GM18502 (cell line): ENCODE measurements around the gene TCIRG1.

Source experiments
- ATAC-seq: cut with Tn5 transposase; IDR thresholded peaks from one replicate; pipeline ENCODE4 v1.9.1; 2021; ENCODE audit warnings: mild to moderate bottlenecking; ENCODE audit not compliant: unreplicated experiment, poor library complexity

The TCIRG1 gene

DNA sequence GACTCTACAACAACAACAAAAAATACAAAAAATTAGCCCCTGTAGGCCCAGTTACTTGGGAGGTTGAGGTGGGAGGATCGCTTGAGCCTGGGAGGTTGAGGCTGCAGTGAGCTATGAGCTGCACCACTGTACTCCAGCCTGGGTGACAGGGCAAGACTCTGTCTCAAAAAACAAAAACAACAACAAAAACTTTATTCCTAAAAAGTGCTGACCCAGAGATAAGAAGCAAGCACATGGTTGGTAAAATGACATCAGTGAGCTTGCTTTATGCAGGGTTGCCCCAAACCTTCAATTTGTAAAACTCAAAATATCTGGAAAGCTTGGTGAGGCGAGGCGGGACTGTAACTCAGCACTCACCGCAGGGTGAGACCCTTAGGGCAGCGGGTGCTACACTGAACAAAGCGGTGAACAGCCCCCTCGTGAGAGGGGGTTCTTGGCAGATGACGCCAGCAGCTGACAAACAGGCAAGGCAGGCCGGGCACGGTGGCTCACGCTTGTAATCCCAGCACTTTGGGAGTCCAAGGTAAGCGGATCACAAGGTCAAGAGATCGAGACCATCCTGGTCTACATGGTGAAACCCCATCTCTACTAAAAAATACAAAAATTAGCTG lies 3.5 kb upstream of the TCIRG1 start:
- no peak for ATAC-seq

DNA sequence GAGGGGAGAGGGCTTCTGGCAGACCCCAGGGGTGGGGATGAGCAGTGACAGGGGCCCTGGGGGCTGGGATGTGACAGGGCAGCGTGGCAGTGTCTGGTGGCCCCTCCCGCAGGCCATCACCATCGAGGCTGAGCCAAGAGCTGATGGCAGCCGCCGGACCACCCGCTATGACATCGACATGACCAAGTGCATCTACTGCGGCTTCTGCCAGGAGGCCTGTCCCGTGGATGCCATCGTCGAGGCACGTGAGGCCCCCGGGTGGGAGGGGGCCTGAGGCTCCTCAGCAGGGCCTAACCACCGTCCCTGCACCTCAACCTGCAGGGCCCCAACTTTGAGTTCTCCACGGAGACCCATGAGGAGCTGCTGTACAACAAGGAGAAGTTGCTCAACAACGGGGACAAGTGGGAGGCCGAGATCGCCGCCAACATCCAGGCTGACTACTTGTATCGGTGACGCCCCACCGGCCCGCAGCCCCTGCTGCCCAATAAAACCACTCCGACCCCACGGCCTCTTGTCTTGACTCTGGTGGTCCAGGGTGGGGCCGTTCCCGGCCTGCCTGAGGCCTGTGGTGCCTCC lies 2.6 kb upstream of the TCIRG1 start:
- ATAC-seq = no peak

DNA sequence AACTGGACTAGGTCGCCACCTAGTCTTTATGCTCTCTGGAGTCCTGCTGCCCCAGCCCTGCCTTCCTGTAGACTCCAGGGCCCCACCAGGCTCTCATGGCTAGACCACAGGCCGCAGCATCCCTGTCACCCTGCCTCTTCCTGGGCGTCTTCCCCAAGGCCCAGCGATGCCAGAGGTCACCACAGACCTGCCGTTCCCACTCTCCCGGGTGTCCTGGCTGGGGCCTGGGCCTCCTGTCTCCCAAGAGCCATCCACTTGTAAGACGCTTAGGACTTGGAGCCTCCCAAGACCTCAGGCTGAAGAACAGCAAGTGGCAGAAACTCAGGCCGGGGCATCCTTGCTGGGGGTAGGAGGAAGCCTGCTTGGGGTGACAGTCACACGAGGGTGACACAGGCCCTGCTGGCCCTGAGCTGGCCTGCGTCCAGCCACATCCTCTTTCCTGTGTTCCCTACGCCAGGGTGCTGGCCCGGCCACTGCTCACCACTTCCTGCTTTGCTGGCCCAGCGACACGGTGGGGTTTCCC lies 2.0 kb upstream of the TCIRG1 start:
- ATAC-seq = no peak

DNA sequence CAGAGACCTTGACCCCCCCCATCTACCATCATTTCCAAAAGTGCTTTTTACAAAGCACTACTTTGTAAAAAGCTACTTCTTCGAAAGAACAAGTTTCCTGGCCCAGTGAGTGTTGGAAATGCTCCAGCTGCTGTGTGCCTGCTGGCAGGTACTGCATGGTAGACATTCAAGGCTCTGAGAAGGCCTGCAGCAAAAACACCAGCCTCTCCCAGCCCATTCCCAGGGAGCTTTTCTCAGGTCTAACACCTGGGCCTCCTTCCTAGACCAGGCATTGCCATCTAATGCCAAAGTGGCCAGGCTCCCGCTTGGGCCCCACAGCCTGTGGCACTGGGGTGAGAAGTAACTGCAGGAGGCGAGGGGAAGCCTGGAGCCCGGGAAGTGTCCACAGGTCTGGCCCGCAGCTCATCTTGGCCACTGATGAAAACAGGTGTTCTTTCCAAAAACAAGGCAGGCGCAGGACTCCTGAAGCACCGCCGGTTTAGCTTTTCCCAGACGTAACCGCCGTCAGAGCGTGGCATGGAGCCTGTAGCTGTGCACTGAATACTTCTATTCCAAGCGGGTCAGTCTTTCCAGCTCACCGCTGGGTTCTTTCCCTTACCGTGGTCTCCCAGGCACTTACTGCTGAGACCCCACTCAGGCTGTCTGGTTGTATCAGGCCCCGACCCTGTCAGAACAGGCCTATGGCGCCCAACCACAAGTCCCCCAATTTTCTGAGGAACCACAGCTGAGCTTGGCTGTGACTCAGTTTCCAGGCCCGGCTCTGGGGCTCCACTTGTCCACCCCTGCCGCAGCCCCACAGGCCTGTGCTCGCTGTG lies 1.2 kb upstream of the TCIRG1 start:
- no peak for ATAC-seq

DNA sequence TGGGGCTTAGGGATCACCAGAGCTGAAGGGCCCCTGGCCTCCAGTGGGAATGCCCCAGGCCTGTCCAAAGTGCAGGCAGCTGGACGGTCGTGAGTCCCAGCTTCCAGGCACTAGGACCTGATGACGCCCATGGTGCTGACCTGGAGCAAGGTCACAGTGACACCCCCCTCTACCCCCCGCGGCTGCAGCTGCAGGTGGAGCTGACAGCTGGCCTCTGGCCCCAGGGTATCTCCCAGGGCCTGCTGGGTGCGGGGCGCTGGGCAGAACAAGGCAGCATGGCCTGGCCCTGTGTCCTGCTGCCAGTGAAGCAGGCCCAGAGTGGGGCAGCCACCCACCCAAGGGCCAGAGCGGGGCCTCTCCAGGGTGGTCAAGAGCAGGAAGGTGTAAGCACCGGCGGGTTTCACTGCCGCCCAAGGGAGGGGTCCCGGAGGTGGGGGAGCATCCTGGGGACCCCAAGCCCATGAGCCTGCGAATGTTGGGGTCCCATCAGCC lies 553 bp upstream of the TCIRG1 start:
- ATAC-seq = no peak

DNA sequence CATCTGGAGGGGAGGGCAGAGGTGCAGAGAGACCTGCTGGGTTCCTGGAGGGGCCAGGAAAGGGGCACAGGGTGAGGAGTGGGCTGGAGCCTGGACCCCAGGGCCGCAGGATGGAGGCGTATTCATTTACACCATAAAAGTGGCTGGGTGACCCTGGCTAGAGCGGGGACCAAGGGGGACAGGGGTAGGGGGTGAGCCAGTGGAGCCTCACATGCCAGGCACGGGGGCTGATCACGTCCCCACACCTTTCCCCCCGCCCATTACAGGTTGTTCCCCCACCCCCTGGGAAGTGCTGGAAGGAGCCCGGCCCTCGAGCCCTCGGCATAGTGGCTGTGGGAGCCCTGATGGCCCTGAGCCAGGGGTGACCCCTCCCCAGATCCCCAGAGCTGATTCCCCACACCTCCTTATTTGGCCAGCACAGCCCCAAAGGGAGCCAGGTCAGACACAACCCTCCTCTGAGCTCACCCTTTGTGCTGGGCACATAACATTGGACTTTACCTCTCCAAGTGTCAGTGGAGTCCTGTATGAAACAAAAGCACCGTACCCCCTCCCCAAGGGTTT lies 781 bp downstream of the TCIRG1 start:
- peak; percentile 2 for ATAC-seq

DNA sequence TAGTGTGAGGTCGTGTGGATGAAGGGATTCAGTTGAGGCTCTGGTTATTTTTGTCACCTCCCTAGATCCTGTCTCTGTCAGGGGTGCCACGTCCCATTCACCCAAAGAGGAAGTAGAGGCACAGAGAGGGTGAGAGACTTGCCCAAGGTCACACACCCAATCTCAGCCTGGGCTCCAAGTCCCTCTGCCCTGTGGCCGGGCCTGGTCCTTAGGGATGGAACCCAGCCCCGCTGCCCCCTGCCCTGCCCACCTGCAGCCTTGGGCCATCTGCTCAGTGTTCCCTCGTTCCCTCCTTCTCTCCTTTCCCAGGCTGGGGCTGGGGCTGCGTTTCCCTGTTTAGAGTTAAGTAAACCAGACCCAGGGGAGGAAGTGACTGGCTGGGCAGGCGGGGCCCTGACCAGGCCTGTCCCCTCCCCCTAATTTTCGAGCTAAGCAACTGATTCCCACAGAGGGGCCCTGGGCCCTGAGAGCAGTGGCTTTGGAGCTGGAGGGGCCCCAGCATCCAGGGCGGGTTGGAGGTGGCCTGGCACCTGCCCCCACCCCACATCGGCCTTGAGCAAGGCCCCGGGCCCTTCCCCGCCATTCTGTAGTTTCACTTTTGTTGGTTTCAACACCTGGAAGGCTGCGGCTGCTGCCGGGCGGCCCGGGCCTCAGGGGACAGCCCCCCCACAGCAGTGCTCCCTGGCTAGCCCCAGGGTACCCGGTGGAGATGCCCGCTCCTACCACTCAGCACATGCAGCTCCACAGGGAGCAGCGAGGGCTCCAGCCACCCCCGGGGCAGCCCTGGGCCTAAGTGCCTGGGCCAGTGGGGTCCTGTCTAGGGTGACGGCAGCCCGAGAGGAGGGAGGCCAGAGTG lies 1.5 kb downstream of the TCIRG1 start:
- peak; percentile 36 for ATAC-seq

DNA sequence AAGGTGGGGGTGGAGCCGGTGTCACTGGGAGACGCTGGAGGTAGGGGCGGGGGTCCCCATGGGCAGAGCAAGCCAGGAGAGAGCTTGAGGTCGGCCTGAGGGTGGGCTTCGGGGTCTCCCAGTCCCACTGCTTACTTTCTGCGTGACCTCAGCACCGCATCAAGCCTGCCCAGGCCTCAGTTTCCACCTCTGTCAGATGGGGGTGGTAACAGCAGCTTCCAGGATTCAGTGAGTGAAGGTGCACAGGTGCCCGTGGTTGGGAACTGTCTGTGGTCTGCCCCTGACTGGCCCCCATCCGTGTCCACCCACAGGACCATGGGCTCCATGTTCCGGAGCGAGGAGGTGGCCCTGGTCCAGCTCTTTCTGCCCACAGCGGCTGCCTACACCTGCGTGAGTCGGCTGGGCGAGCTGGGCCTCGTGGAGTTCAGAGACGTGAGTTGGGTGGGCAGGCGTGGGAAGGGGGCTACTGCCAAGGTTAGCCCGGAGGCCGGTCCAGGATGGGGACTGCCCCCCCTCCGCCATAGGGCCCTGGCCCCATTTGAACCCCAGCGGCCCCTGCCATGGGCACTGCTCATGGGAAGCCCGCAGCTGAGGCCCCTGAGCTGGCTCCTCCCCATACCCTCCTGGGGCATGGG lies 2.2 kb downstream of the TCIRG1 start:
- ATAC-seq = no peak

DNA sequence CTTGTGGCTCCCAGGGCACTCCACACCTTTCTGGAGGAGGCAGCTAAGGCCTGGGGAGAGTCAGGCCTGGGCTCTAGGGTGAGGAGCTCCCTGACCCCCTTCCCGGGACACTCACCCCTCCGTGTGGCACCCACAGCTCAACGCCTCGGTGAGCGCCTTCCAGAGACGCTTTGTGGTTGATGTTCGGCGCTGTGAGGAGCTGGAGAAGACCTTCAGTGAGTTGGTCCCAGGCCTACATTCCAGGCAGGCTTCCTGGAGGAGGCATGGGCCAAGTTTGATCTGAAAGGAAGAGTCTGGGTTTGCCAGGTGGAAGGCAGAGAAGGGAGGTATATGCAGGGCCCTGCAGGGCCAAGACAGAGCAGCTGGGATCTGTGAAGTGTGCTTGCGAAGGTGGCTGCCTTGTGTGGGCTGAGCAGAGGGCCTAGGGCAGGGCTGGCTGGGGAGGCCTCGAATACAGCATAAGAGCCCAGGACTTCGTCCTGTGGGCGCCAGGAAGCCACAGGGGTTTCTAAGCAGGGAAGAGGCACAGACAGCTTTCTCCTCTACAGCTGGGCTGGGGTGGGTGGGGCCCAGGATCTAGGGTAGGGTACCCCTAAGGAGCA lies 2.9 kb downstream of the TCIRG1 start:
- ATAC-seq = no peak

DNA sequence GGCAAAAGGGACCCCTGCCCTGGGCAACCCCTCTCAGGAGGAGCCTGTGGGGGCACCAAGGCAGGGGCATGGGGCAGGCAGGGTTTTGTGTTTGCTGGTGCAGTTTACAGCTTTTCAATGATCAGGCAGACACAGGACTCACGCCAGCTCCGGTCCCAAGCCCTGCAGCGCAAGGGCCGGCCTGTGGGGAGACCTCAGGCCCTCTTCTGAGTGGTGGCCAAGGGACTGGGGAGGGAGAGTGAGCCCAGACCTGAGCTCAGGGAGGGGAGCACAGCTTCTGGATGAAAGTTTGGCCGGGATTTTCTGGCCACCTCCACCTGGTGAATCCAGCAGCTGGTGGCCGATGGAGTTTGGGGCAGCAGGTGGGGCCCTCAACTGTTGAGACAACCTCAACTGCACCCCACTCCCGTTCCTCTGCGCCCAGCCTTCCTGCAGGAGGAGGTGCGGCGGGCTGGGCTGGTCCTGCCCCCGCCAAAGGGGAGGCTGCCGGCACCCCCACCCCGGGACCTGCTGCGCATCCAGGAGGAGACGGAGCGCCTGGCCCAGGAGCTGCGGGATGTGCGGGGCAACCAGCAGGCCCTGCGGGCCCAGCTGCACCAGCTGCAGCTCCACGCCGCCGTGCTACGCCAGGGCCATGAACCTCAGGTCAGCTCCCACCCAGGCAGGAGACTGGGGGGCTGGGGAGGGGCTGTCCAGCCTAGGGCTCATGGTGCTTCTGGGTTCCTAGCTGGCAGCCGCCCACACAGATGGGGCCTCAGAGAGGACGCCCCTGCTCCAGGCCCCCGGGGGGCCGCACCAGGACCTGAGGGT lies 3.6 kb downstream of the TCIRG1 start:
- no peak for ATAC-seq

DNA sequence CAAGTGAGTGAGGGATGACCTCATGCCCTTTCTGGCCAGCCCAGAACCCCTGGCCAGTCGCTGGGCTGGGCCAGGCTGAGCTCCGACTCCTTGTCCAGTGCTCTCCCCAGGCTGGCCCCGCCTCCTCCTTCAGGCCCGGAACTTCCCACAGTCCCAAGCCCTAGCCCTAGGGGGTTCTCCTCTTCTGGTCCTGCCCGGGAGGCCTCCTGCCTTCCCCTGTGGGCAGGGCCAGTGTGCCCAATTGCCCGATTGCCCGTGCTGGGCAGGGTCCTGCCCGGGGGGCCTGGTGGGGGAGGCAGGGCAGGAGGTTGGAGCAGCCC lies 4.2 kb downstream of the TCIRG1 start:
- ATAC-seq = no peak

DNA sequence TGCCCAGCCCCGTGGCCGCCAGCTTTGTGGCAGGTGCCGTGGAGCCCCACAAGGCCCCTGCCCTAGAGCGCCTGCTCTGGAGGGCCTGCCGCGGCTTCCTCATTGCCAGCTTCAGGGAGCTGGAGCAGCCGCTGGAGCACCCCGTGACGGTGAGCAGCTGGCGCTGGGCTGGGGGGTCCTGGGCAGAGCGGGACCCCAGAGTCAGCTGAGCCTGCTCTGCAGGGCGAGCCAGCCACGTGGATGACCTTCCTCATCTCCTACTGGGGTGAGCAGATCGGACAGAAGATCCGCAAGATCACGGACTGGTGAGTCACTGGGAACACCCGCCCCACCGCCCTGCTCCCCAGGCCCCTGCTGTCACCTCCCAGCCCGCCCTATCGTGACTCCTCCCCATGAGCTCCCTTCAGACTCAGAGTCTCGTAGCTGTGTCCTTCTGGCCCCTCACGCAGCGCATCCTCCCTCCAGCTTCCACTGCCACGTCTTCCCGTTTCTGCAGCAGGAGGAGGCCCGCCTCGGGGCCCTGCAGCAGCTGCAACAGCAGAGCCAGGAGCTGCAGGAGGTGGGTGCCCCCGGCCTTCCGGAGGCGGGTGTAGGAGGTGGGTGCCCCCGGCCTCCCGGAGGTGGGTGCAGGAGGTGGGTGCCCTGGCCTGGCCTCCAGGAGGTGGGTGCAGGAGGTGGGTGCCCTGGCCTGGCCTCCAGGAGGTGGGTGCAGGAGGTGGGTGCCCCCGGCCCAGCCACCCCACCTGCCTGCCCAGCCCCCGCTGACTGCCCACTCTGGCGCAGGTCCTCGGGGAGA lies 4.7 kb downstream of the TCIRG1 start:
- ATAC-seq = no peak

DNA sequence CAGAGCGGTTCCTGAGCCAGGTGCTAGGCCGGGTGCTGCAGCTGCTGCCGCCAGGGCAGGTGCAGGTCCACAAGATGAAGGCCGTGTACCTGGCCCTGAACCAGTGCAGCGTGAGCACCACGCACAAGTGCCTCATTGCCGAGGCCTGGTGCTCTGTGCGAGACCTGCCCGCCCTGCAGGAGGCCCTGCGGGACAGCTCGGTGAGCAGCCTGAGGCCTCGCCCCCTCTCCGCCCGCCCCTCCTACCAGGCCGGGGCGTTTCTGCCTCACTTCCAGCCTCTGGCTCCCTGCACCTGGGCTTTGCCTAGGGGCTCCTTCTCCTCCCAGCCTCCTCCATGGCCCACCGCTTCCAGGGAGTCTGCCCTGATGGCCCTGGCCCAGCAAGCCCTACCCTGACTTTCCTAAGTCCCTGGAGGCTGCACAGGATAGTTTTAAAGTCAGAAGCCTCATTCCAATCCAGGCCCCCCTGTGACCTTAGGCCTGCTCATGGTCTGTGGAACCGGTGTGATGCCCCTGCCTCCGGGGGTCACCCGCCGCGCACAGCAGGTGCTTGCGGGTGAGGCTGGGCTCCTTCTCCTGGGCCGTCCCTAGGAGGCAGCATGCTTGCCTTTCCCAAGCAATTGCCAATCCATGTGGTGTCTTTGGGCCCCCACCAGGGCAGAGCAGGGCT lies 5.5 kb downstream of the TCIRG1 start:
- no peak for ATAC-seq

DNA sequence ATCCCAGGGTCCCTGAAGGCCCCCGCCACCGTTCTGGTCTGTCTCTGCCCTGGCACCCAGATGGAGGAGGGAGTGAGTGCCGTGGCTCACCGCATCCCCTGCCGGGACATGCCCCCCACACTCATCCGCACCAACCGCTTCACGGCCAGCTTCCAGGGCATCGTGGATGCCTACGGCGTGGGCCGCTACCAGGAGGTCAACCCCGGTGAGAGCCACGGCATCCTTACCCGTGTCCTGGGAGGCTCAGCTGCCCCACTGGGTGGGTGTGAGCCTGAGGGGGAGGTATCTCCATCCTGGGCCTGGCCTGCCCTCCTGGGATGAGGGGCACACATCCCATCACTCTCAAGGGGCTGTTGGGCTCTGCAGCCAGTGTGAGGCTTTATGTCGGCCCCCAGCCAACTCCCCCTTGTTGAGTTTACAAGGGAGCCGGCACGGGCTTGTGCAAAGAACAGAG lies 6.1 kb downstream of the TCIRG1 start:
- ATAC-seq = no peak

DNA sequence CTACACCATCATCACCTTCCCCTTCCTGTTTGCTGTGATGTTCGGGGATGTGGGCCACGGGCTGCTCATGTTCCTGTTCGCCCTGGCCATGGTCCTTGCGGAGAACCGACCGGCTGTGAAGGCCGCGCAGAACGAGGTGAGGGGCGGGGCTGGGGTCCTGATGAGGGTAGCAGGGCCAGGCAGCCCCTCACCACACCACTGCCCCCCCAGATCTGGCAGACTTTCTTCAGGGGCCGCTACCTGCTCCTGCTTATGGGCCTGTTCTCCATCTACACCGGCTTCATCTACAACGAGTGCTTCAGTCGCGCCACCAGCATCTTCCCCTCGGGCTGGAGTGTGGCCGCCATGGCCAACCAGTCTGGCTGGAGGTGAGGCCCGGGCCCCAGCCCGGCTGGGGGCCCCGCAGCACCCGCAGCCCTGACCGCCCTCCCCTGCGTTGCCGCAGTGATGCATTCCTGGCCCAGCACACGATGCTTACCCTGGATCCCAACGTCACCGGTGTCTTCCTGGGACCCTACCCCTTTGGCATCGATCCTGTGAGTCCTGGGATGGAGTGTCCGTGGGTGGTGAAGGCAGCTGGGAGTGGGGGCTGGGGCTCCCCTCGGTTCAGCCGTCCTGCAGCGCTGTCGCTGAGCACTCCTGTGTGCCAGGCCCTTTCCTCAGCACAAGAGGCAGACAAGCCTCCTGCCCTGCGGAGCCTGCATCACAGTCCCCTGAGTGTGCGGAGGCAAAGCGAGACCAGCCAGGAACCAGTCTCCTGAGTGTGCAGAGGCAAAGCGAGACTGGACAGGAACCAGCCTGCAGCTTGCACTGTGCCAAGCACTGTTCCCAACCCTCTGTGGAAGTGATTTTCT lies 8.8 kb downstream of the TCIRG1 start:
- ATAC-seq = no peak
